EL (cell line): ENCODE data around the gene KPNA4.
"Not testable (repeated sequence)": the region's sequence is repeated elsewhere in the genome, so short reads cannot be mapped to it uniquely, and the experiment has no call there.

Source experiments
- DNase-seq: peaks from one replicate; pipeline ENCODE4 v3.0.0-alpha.2; 2016

The KPNA4 gene

GRCh38 chr3:160565442-160566403 is at the start of gene KPNA4:
Gene KPNA4, minus strand, starts transcription at chr3:160565571. Its CDS starts 289 bp downstream, at chr3:160565282.
- DNase-seq: peak; percentile 98

DNA sequence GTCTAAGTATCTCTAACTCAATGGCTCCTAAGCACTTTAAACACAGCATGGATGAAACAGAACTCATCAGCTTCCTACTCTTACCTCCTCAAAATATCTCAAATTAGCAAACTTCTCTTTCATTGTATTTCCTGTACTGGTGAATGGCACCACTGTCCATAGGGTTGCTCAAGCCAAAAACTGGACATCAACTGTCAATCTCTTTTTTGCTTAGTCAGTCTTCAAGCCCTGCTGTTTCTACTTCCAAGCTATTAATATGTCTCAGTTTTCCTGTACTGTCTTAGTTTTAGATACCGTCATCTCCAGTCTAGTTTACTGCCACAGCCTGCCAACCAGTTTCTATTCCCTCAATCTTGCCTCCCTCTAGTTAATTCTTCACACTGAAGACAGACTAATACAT is 48.3 kb upstream of the KPNA4 start:
- no peak for DNase-seq

DNA sequence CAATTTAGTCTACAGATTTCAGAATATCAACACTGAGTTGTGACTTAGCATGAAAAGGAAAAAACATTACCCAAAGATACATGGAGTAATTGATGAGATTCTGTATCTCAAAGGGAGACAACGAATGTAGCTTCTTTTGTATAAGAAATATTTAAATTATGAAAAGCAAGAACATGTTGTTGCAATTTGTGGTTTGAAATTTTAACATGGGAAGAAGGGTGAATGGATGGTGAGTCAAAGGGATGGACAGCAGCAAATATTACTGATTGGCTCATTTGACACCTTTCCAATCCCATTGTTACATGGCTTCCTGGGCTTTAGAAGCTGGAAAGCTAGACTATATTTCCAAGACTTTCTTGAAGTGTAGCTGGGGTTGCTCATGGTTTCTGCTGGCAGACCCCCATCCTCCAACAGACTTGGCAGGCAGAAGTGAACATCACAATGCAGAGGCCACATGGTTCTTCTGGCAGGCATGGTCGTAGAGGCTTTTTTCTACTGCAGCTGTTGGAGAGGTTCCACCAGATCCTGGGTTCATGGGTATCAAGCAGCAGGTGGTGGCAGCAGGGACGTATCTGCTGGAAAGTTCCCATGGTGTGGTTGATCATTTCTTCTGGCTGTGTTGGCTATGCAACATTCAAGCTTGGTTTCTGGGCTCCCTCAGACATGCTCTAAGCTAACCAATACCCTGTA is 47.2 kb upstream of the KPNA4 start:
- DNase-seq: no peak

DNA sequence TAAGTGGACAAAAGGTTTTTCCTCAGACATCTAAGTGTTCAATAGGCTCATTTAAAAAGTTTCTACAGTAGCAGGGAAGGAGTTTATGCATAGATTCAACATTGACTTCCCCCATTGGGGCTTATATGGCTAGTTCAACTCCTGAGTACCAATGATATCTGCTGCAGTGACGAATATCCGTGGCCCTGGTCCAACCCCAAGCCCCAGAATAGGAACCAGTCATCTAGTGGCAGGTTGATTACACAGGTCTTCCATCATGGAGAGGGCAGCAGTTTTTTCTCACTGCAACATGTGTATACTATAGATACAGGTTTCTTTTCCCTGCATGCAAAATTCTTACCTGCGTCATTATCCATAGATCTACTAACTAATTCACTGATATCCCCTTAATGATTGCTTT is 45.8 kb upstream of the KPNA4 start:
- no peak for DNase-seq

DNA sequence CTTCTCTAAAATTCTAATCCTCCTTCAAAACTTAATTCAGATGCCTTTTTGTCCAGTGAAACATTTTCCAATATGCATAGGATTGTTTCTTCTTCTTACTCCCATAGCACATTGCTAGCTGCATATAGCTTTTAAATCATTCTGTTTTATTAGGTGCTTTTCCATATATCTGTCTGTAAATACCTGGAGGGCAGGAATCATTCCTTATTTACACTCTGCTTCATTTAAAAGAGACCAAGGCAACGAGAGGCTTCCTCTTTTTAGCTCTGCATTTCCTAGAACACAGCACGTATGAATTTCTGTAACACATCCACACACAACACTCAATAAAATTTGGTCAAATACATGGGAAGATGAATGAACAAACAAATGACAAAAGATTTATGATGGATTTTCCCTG is 43.5 kb upstream of the KPNA4 start:
- DNase-seq: no peak

DNA sequence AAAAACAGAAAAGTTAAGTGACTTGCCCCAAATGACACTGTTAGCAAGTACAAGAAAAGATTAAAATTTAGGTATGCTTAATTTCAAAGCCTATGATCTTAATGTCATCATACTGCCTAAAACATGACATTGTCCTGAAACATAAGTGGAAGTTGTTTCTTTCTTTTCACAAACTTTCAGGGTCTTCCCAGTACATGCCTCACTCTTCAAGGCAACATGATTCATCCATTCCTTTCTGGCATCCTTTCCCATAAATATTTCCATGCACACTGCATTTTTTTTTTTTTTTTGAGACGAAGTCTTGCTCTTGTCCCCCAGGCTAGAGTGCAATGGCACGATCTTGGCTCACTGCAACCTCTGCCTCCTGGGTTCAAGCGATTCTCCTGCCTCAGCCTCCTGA is 42.5 kb upstream of the KPNA4 start:
- DNase-seq: peak; percentile 46

DNA sequence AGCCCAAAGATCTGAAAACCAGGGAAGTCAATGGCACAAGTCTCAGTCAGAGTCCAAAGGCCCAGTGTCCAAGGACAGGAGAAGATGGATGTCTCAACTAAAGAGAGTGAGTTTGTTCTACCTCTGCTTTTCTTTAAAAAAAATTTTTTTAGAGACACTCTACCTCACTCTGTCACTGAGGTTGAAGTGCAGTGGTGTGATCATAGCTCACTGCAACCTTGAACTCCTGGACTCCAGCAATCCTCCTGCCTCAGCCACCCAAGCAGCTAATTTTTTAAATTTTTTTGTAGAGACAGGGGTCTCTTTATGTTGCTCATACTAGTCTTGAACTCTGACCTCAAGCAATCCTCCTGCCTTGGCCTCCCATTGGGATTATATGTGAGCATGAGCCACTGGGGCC is 39.9 kb upstream of the KPNA4 start:
- DNase-seq: no peak

GRCh38 chr3:160603845-160604244 is 38.5 kb upstream of the KPNA4 start:
- not testable (repeated sequence) for DNase-seq

DNA sequence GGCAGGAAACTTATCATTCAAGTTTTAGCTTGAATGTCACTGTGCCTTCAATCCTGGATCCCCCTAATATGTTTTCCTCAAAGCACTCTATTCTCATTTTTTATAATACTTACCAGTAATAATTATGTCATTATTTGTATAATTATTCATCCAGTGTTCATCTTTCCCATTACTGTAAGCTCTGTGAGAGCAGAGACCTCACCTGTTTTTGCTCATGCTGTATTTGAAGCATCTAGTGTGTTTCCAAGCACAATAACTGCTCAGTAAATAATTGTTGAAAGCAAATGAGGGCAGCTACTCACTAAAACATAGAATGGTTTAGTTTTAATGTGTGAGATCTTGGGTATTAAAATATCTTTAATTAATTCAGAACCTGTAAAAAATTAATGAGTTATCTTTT is 36.9 kb upstream of the KPNA4 start:
- DNase-seq: no peak

GRCh38 chr3:160601288-160601687 is 35.9 kb upstream of the KPNA4 start:
- no peak for DNase-seq

GRCh38 chr3:160598865-160599264 is 33.5 kb upstream of the KPNA4 start:
- no peak for DNase-seq

DNA sequence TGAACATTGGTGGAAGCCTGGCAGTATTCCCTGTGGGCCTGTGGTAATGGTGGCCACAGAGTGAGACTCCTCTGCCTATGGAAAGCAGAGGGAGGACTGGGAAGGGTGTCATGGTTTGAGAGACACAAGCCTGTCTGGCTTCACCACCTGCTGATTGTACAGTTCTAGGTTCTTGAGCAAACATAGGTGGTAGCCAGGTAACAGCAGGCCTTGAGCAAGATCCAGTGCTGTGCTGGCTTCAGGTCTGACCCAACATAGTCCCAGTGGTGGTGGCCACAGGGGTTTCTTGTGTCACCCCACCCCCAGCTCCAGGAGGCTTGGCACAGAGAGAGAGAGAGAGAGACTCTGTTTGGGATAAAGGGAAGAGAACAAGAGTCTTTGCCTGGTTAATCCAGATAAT is 22.7 kb upstream of the KPNA4 start:
- no peak for DNase-seq

GRCh38 chr3:160587105-160587504 is 21.7 kb upstream of the KPNA4 start:
- DNase-seq: no peak

- DNase-seq: no peak
Observed at GRCh38 chr3:160586679-160587078, 21.3 kb upstream of the KPNA4 start.

DNA sequence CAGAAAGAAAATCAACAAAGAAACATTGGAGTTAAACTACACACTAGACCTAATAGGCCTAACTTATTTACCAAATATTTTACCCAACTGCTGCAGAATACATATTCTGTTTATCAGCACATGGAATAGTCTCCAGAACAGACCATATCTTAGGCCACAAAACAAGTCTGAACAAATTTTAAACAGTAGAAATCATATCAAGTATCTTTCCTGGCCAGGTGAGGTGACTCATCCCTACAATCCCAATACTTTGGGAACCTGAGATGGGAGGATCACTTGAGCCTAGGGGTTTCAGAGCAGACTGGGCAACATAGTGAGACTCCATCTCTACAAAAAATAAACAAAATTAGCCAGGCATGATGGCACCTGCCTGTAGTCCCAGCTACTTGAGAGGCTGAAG is 18.1 kb upstream of the KPNA4 start:
- no peak for DNase-seq

GRCh38 chr3:160580938-160581337 is 15.6 kb upstream of the KPNA4 start:
- DNase-seq: no peak

DNA sequence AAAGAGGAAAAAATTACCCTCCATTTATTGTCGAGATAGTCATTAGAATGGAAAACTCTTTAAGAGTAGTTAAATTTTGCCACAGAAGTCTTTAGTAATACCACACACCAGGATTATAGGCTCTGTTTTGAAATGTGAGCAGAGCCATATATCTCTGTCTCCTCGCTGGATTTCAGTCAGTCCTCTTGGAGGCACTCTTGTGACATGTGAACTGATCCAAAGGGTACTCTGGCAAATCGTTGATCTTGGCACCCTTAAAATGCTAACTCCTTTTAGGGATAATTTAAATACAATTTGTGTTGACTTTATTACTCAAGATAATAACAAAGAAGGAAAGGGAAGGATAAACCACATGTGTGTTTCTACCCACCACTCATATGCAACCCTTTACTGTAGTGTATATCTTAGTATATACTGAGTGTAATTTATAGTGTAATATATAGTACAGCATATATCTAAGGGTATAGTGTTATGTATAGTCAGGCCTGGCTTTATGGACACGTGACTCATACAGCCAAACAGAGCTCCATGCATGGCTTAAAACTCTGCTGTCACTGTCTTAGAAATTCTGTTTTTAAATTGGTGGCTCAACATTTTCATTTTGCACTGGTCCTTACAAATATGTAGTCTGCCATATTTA is 12.3 kb upstream of the KPNA4 start:
- peak; percentile 14 for DNase-seq

DNA sequence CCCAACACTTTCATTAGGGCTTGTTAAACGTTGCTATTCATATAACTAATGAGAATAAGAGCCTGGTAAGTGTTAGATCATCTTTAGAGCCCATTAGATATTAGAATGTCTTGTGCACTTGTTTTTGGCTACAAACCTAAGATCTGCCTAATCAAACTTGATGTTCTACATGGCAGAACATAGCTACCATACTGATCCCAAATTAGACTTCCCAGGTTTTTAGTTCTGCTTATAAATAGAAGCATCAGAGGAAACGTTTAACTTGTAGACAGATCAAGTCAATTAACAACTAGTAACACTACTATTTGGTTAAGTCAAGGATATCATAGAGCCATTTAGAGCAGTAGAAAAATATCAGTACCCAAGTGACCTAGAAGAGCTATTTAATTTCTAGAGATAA is 11.7 kb upstream of the KPNA4 start:
- DNase-seq: no peak

DNA sequence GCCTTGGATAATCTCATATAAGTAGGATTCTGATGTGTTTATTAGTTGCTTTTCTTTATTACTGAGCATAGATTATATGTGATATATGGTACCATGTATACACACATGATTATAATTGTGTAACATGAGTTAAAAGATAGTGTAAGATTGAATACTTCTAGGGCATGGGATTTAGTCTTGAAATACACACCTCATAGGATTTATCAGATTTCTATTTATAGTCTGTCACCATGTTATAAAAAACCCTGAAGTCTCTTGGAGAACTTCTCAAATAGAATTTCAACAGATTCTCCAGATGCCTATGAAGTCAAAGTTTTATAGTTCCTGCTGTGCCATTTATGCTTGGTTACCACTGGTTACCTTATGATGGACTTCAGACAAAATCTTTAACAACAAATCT is 11.2 kb upstream of the KPNA4 start:
- DNase-seq: no peak

GRCh38 chr3:160575589-160575988 is 10.2 kb upstream of the KPNA4 start:
- no peak for DNase-seq

DNA sequence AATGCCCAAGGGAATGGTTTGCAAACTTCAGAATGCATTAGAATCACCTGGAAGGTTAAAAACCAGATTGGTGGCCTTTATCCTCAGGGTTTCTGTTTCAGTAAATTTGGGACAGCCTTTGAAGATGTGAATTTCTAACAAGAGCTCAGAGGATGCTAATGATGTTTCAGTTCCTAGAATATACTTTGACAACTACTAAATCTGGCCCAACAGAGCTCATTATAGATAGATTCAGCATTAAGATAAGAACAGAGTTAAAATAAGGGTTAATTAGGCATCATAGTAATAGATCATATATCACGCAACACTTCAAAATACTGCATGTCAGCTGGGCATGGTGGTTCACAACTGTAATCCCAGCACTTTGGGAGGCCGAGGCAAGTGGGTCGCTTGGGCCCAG is 9.3 kb upstream of the KPNA4 start:
- no peak for DNase-seq

GRCh38 chr3:160573955-160574525 is 8.7 kb upstream of the KPNA4 start:
- DNase-seq: not testable (repeated sequence)

DNA sequence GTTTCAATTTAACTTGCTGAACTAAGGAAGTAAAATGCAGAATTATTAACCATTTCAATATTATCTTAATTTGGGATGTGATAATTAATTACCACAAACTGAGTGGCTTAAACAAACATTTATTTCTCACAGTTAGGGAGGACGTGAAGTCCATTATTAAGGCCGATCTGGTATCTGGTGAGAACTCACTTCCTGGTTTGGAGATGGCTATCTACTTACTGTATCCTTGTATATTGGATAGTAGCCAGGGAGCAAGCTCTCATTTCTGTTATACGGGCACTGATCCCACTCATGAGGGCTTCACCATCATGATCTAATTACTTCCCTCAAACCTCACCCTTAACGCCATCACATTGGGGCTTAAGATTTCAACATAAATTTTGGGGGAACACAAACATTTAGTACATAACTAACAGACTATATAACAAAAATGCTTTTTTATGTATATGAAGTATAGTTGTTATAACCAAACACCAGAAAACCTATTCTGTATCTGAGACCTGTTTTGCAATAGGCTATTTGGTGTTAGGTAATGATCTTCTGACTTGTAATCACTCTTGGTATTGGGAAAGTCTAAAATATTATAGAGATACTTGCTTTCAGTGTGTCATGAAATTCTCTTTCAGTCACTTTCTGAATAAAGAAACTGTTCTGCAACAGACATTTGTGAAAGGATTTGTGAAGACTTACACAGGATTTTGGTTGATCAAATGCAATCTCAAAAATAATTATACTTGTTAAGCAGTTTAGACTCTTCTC is 4.7 kb upstream of the KPNA4 start:
- no peak for DNase-seq
